Endothelial cell (in vitro differentiated cells): ENCODE results near the gene CHM. TPM values are rescaled to one million over a fixed set of nuclear protein-coding genes. Genes with fewer than 3 reads are reported as not detected.

Experiments
- DNase-seq: peaks from one replicate; pipeline ENCODE4 v3.0.0; 2021; ENCODE audit warnings: low spot score
- H3K27ac Mint-ChIP-seq: one replicate; pipeline ENCODE4 v1.8.0; 2021; ENCODE audit warnings: mixed read lengths, inconsistent platforms; ENCODE audit not compliant: unreplicated experiment
- H3K27me3 Mint-ChIP-seq: one replicate; pipeline ENCODE4 v1.8.0; 2021; ENCODE audit warnings: mild to moderate bottlenecking, moderate library complexity, mixed read lengths, inconsistent platforms; ENCODE audit not compliant: unreplicated experiment
- H3K36me3 Mint-ChIP-seq: one replicate; pipeline ENCODE4 v1.8.0; 2021; ENCODE audit warnings: mild to moderate bottlenecking, low read depth, mixed read lengths, inconsistent platforms; ENCODE audit not compliant: unreplicated experiment
- H3K4me1 Mint-ChIP-seq: one replicate; pipeline ENCODE4 v1.8.0; 2021; ENCODE audit warnings: mild to moderate bottlenecking, mixed read lengths, inconsistent platforms; ENCODE audit not compliant: unreplicated experiment
- H3K4me3 Mint-ChIP-seq: one replicate; pipeline ENCODE4 v1.8.0; 2021; ENCODE audit warnings: mild to moderate bottlenecking, mixed read lengths, inconsistent platforms; ENCODE audit not compliant: unreplicated experiment
- H3K9me3 Mint-ChIP-seq: one replicate; pipeline ENCODE4 v1.8.0; 2021; ENCODE audit warnings: mixed read lengths, inconsistent platforms; ENCODE audit not compliant: unreplicated experiment
- total RNA-seq: library from RNA; stranded (reverse); fragmentation: NEBNext Ultra II Directional; extraction: Animal tissue kit (Norgen Biotek cat#: 25700); gene quantifications from one replicate; pipeline ENCODE4 v1.2.1, GENCODE V29; 2021; ENCODE audit not compliant: unreplicated experiment
- TF ChIP-seq, protein P1 (sequence below): fragments of 200-600 bp; sonication (generic); IDR thresholded peaks from one replicate; pipeline ENCODE4 v1.5.0; 2021; ENCODE audit warnings: antibody characterized with exemption; ENCODE audit not compliant: unreplicated experiment

Gene CHM
- total RNA-seq, 1 donor from 2014 or later = 18.1 TPM

DNA sequence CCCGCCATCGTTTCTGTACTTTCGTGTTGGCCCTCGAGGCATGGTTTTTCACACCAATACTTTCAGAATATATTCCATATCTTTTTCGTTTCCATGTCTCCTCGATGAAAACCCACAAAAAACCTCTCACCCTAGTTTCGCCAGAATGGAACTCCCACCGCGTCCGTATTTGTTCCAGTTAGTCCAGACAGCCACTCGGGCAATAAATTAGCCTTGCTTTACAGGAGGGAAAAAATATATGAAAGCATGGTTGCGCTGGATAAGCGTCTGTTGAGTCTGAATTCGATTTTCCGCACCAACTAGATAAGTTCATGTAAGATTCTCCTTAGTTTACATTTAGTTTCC is 550 bp upstream of the CHM start:
- H3K4me1 Mint-ChIP-seq = no peaks in the 10 kb centered on the region
- no peak overlapping the region for H3K27ac Mint-ChIP-seq
- no peak overlapping the region for H3K4me3 Mint-ChIP-seq
- no peak for DNase-seq
- no peaks in the 10 kb centered on the region for H3K9me3 Mint-ChIP-seq
- H3K27me3 Mint-ChIP-seq = peaks cover 3% of the 10 kb centered on the region
- TF ChIP-seq, protein P1, sequence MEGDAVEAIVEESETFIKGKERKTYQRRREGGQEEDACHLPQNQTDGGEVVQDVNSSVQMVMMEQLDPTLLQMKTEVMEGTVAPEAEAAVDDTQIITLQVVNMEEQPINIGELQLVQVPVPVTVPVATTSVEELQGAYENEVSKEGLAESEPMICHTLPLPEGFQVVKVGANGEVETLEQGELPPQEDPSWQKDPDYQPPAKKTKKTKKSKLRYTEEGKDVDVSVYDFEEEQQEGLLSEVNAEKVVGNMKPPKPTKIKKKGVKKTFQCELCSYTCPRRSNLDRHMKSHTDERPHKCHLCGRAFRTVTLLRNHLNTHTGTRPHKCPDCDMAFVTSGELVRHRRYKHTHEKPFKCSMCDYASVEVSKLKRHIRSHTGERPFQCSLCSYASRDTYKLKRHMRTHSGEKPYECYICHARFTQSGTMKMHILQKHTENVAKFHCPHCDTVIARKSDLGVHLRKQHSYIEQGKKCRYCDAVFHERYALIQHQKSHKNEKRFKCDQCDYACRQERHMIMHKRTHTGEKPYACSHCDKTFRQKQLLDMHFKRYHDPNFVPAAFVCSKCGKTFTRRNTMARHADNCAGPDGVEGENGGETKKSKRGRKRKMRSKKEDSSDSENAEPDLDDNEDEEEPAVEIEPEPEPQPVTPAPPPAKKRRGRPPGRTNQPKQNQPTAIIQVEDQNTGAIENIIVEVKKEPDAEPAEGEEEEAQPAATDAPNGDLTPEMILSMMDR = no peak
- H3K36me3 Mint-ChIP-seq = no peaks in the 10 kb centered on the region

DNA sequence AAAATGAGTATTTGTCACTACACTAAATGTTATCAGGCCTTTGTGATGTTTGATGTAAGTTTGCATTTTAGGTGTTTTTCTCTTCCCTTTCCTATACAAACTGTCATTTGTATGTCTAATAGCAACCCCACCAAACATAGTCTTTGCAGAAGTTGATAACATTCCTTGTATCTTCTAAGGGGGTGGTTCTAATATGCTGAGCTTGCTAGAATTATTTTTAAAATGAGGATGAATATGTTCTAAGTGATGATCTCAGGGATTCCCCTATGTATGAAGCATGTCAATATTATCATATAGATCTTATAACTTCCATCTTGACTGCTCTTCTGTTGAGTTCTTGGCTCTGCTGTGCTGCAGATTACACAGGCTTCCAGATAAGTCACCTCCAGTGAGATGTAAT is 3.1 kb downstream of the CHM start:
- DNase-seq = no peak
- Mint-ChIP-seq H3K9me3 (no peaks in the 10 kb centered on the region), H3K36me3 (no peaks in the 10 kb centered on the region), H3K4me3 (no peak overlapping the region), H3K27me3 (peaks cover 3% of the 10 kb centered on the region), H3K27ac (no peak overlapping the region), H3K4me1 (no peaks in the 10 kb centered on the region)
- TF ChIP-seq, protein P1 = no peak

DNA sequence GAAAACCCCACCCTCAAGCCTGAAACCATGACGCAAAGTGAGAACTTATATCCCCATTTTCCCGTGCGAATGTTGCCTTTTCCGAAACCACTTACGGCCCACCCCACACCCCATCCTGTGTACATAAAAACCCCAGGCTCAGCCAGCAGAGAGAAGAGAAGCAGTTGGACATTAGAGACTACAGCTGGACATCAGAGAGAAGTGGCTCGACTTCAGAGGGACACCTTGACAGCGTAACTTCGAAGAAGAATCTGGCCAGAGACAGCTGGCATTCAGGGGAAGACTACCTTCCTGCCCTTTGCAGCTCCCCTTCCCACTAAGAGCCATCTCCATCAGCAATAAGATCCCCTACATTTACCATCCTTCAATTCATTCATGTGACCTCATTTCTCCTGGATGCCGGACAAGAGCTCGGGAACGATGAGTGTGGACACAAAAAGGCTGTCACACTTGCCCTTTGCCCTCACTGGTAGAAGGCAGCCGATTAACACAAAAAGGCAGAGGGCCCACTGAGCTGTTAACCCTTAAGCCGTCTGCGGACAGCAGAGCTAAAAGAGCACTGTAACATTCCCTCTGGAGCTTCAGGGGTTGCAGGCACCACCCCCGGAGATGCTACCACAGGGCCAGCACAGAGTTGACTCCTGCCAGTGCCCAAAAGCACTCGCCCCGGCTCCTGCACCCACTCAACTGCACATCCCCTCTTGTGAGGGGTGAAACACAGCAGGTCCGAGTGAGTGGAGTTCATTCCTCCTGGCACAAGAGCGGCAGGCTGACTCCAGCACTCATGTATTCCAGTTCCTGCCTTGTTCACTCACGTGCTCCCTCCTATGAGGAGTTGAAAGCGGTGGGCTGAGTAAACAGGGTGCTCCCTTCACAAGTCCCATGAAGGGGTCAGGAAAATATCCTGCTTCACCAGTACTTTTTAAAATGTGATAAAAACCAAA is 7.5 kb downstream of the CHM start:
- H3K27me3 Mint-ChIP-seq = peaks cover 1% of the 10 kb centered on the region
- DNase-seq = no peak
- TF ChIP-seq, protein P1 = no peak
- no peaks in the 10 kb centered on the region for H3K4me1 Mint-ChIP-seq
- no peaks in the 10 kb centered on the region for H3K36me3 Mint-ChIP-seq
- no peaks in the 10 kb centered on the region for H3K9me3 Mint-ChIP-seq
- H3K27ac Mint-ChIP-seq = no peak overlapping the region
- no peak overlapping the region for H3K4me3 Mint-ChIP-seq

DNA sequence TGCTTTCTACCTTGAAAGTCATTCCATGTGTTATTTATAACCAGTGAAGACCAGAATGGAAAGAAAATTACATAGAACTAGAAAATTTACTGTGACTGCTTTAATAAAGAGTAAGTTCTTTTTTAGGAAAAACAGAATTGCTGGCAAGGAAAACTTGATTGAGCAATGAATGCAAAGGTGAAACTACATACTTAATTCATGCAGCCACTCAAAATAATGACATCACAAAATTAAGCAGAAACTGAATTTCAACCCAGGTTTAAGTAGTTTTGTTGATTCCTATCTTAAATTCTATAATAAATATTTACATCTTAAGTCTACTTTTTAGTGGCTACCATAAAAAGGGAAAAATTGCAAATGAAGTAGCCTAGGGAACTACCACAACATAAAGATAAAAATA is 14.0 kb downstream of the CHM start:
- no peak for DNase-seq
- TF ChIP-seq, protein P1 = no peak
- peaks cover 2% of the 10 kb centered on the region for H3K4me1 Mint-ChIP-seq
- no peak overlapping the region for H3K27ac Mint-ChIP-seq
- no peaks in the 10 kb centered on the region for H3K27me3 Mint-ChIP-seq
- H3K4me3 Mint-ChIP-seq = no peak overlapping the region
- H3K36me3 Mint-ChIP-seq = no peaks in the 10 kb centered on the region
- H3K9me3 Mint-ChIP-seq = no peaks in the 10 kb centered on the region

DNA sequence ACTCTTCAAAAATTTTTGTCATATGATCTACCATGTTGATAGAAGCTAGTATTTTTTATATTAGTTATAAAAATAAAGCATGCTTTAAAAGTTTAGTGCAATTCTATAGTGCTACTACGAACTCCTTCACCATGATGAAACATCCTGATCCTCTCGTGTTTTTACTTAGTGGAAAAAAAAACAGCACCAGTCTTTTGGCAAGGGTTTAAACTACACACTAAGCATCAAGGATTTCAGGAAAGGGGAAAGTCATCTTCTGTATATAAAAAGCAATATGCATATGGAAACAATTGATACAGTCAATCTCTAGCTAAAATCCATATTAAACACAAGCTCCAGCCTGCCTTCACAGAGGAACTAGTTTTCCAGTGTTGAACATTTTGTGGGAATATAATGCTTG is 18.7 kb downstream of the CHM start:
- Mint-ChIP-seq H3K4me1 (no peaks in the 10 kb centered on the region), H3K9me3 (no peaks in the 10 kb centered on the region), H3K27me3 (no peaks in the 10 kb centered on the region), H3K4me3 (no peak overlapping the region), H3K36me3 (no peaks in the 10 kb centered on the region), H3K27ac (no peak overlapping the region)
- no peak for DNase-seq
- TF ChIP-seq, protein P1 = no peak
